Stimulated activated naive B cell treated with anti-CD40 and anti-IgM and Interleukin-4, amounts not matched to agents 10 μg/mL and 1 μg/mL and 100 μg/mL, for 72 hours (primary cell): Measurements from ENCODE around the gene TBRG1.
"Not testable (repeated sequence)": the region's sequence is repeated elsewhere in the genome, so short reads cannot be mapped to it uniquely, and the experiment has no call there.

Experiments
- ATAC-seq, 2 donors: fragments of 150-1000 bp; cut with Tn5 transposase; replicated peaks; 2 replicates each; pipeline ENCODE4 v1.10.0; 2021; ENCODE audit warnings: moderate library complexity in 1 of 2
- DNase-seq: peaks from one replicate; pipeline ENCODE4 v3.0.0; 2021
- H3K27ac Mint-ChIP-seq: one replicate; pipeline ENCODE4 v1.8.0; 2022; ENCODE audit warnings: mild to moderate bottlenecking, mixed read lengths
- H3K27me3 Mint-ChIP-seq, 2 donors: one replicate each; pipeline ENCODE4 v1.8.0; 2022; ENCODE audit warnings: mixed read lengths in 2 of 2
- H3K36me3 Mint-ChIP-seq, 2 donors: one replicate each; pipeline ENCODE4 v1.8.0; 2022; ENCODE audit warnings: mixed read lengths in 2 of 2, mild to moderate bottlenecking in 1 of 2
- H3K4me1 Mint-ChIP-seq, 2 donors: one replicate each; pipeline ENCODE4 v1.8.0; 2022; ENCODE audit warnings: mixed read lengths in 2 of 2, mild to moderate bottlenecking in 1 of 2
- H3K4me3 Mint-ChIP-seq, 2 donors: one replicate each; pipeline ENCODE4 v1.8.0; 2022; ENCODE audit warnings: mild to moderate bottlenecking in 2 of 2, mixed read lengths in 2 of 2, moderate library complexity in 1 of 2
- H3K9me3 Mint-ChIP-seq, 2 donors: one replicate each; pipeline ENCODE4 v1.8.0; 2022; ENCODE audit warnings: mixed read lengths in 2 of 2, mild to moderate bottlenecking in 1 of 2

Gene TBRG1

DNA sequence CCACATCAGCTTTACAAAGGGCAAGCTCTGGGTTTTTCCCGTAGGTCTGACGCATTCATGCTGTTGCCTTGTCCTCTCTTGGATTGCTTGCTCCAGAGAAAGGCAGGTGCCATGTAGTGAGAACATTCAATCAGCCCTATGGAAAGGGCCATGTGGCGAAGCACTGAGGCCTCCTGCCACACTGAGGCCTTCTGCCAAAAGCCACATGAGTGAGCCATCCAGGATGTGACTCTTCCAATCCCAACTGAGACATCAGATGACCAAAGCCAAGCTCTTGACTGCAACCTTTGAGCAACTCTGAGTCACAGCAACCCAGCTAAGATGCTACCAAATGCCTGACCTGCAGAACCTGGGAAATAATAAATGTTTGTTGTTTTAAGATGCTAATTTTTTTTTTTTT is 20.5 kb upstream of the TBRG1 start:
- H3K27me3 Mint-ChIP-seq = peaks cover 32 to 36% of the 10 kb centered on the region in 2 donors
- DNase-seq (no peak), ATAC-seq (no peak)
- no peak overlapping the region for H3K27ac Mint-ChIP-seq
- no peaks in the 10 kb centered on the region for H3K36me3 Mint-ChIP-seq
- H3K9me3 Mint-ChIP-seq = no peaks in the 10 kb centered on the region
- peaks cover 2 to 5% of the 10 kb centered on the region in 2 donors for H3K4me1 Mint-ChIP-seq
- H3K4me3 Mint-ChIP-seq = no peak overlapping the region

- not testable (repeated sequence) for DNase-seq
Measured at GRCh38 chr11:124602723-124603122, 19.9 kb upstream of the TBRG1 start.

DNA sequence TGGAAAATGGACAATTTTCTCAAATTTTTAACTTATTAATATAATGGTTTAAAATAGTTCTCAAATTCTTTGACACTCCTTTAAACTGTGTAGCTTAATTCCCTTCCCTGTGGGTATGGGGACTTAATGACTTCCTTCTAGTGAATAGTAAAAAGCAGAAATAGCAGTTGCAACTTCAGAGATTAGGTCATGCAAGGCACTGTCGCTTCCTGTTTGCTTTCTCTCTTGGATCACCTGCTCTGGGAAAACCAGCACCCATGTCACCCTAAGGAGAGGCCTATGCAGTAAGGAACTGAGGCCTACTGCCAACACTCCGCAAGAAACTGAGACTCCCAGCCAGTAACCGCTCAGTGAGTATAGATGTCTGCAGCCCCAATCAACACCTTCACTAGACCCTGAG is 16.9 kb upstream of the TBRG1 start:
- Mint-ChIP-seq H3K4me1 (peaks cover 2 to 5% of the 10 kb centered on the region in 2 donors), H3K4me3 (no peak overlapping the region), H3K27ac (no peak overlapping the region), H3K27me3 (peaks cover 16% of the 10 kb centered on the region in 2 donors), H3K9me3 (no peaks in the 10 kb centered on the region), H3K36me3 (no peaks in the 10 kb centered on the region)
- DNase-seq = no peak
- peak; percentile 25 to 31 for ATAC-seq

More at GRCh38 chr11:124602723-124603122, 19.9 kb upstream of the TBRG1 start:
- not testable (repeated sequence) for H3K9me3 Mint-ChIP-seq, H3K4me1 Mint-ChIP-seq, ATAC-seq, H3K27ac Mint-ChIP-seq, H3K4me3 Mint-ChIP-seq, H3K36me3 Mint-ChIP-seq
- peaks cover 27 to 31% of the 10 kb centered on the region in 2 donors for H3K27me3 Mint-ChIP-seq

DNA sequence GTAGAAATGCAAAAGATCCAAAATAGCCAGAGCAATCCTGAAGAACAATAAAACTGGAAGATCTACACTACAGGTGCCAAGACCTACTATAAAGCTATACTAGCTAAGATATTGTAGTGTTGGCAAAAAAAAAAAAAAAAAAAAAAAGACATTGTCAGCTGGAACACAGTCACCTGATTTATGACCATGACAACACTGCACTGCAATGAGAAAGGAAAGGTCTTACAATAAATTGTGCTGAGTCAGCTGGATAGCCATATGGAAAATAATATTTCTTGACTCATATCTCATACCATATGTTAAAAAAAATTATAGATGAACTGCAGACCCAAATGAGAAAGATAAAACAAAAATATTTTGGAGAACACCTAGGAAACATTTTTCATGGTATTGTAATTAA is 14.5 kb upstream of the TBRG1 start:
- H3K4me3 Mint-ChIP-seq = no peak overlapping the region
- H3K36me3 Mint-ChIP-seq = no peaks in the 10 kb centered on the region
- ATAC-seq (no peak), DNase-seq (no peak)
- H3K4me1 Mint-ChIP-seq = peaks cover 2 to 5% of the 10 kb centered on the region in 2 donors
- peaks cover 4 to 6% of the 10 kb centered on the region in 2 donors for H3K27me3 Mint-ChIP-seq
- no peak overlapping the region for H3K27ac Mint-ChIP-seq
- no peaks in the 10 kb centered on the region for H3K9me3 Mint-ChIP-seq

- peaks cover 11 to 20% of the 10 kb centered on the region in 2 donors for H3K27me3 Mint-ChIP-seq
- no peaks in the 10 kb centered on the region for H3K9me3 Mint-ChIP-seq
- no peak for DNase-seq
- no peak for ATAC-seq
- H3K4me1 Mint-ChIP-seq = peaks cover 2 to 5% of the 10 kb centered on the region in 2 donors
- no peak overlapping the region for H3K4me3 Mint-ChIP-seq
- no peak overlapping the region for H3K27ac Mint-ChIP-seq
- H3K36me3 Mint-ChIP-seq = no peaks in the 10 kb centered on the region
Measured at GRCh38 chr11:124610295-124610694, 12.4 kb upstream of the TBRG1 start.

DNA sequence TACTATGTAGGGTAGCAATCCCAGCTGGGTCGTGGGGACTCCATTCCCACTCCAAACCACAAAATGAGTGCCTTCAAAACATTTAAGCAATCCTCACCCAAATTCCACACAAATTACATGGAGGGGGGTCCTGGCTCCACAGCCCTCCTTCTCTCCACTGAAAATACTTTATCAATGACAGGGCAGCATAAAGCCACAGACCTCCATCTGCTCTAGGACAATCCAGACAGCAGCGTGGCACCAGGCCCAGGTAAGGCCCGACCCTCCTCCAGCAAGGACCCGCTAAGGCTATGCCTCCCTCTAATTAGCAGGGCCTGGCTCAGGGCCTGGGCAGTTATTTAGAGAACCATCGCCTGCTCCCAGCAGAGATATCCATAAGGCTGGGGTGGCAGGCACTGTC is 11.6 kb upstream of the TBRG1 start, which contains the start of gene PANX3:
Gene PANX3 (plus strand): TSS at position 365 of the 400 bp plus-strand sequence. CDS start 129 bp downstream, outside the sequence.
- Mint-ChIP-seq H3K27ac (no peak within 1 kb of the TSS), H3K4me3 (no peak within 1 kb of the TSS), H3K36me3 (no peaks in the 10 kb centered on the region), H3K27me3 (peaks cover 11 to 23% of the 10 kb centered on the region in 2 donors), H3K4me1 (peaks cover 0 to under 1% of the 10 kb centered on the region in 2 donors), H3K9me3 (no peaks in the 10 kb centered on the region)
- no peak for ATAC-seq
- no peak for DNase-seq

DNA sequence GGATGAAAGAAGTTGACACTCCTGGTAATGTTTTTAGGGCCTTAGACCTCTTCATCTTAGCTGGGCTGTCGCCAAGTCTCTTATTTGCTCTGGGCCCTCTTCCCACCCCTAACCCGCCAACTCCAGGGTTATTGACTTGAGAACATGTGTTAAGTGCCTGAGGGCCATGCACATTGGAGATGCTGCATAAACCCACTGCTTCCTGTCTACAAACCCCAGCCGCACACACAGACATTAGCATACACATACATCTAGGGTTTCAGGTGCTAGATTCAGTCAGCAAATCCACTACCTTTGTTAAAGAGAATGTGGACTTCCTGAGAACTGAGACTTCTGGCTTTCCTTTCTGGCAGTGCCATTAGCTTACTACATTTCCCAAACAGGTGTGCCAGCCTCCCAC is 10.6 kb upstream of the TBRG1 start:
- H3K27me3 Mint-ChIP-seq = peaks cover 15 to 30% of the 10 kb centered on the region in 2 donors
- H3K4me3 Mint-ChIP-seq = no peak overlapping the region
- DNase-seq = no peak
- H3K9me3 Mint-ChIP-seq = no peaks in the 10 kb centered on the region
- no peaks in the 10 kb centered on the region for H3K4me1 Mint-ChIP-seq
- H3K27ac Mint-ChIP-seq = no peak overlapping the region
- no peaks in the 10 kb centered on the region for H3K36me3 Mint-ChIP-seq
- peak in 1 of 2 donors; percentile 43 for ATAC-seq

DNA sequence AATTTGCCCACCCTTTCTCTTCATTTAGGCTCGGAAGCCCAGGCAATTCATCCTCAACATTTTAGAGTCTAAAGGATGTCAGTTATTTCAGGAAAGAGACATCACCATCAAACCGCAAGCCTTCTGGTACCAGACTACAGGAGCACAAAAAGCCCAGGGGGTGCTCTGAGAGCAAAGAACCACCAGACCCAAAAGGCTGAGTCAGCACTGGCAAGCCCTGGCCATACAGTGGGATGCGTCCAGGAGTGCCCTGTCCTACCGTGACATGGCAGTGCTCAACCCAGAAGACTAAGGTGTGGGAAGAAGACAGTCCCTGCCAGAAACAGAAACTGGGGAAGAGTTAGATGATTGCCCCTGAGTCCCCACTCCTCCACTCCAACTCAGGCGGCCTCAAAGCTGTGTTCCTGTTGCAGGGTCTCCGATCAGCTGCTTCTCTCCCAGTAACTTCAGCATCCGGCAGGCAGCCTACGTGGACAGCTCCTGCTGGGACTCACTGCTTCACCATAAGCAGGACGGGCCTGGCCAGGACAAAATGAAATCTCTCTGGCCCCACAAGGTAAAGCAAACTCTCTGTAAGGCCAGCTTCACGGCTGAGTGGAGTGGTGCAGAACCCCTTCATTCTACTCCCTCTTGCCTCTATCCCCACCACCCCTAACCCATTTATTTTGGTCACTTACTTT is 10.0 kb upstream of the TBRG1 start:
- Mint-ChIP-seq H3K9me3 (no peaks in the 10 kb centered on the region), H3K4me1 (no peaks in the 10 kb centered on the region), H3K27ac (no peak overlapping the region), H3K4me3 (no peak overlapping the region), H3K27me3 (peaks cover 22 to 37% of the 10 kb centered on the region in 2 donors), H3K36me3 (no peaks in the 10 kb centered on the region)
- no peak for DNase-seq
- ATAC-seq = no peak

GRCh38 chr11:124618863-124619262 is 3.8 kb upstream of the TBRG1 start:
- Mint-ChIP-seq H3K4me1 (peaks cover 4 to 8% of the 10 kb centered on the region in 2 donors), H3K27me3 (peaks cover 28 to 56% of the 10 kb centered on the region in 2 donors), H3K4me3 (no peak overlapping the region), H3K9me3 (no peaks in the 10 kb centered on the region), H3K27ac (no peak overlapping the region), H3K36me3 (peaks cover 0 to 1% of the 10 kb centered on the region in 2 donors)
- DNase-seq (no peak), ATAC-seq (no peak)

GRCh38 chr11:124623861-124624525 is 1.3 kb downstream of the TBRG1 start:
- Mint-ChIP-seq H3K27me3 (peaks cover 10 to 17% of the 10 kb centered on the region in 2 donors), H3K4me3 (peak overlapping the region; percentile 85 to 90), H3K27ac (peak overlapping the region; percentile 95), H3K4me1 (peaks cover 14 to 31% of the 10 kb centered on the region in 2 donors), H3K9me3 (no peaks in the 10 kb centered on the region), H3K36me3 (peaks cover 15 to 22% of the 10 kb centered on the region in 2 donors)
- DNase-seq (no peak), ATAC-seq (no peak)

DNA sequence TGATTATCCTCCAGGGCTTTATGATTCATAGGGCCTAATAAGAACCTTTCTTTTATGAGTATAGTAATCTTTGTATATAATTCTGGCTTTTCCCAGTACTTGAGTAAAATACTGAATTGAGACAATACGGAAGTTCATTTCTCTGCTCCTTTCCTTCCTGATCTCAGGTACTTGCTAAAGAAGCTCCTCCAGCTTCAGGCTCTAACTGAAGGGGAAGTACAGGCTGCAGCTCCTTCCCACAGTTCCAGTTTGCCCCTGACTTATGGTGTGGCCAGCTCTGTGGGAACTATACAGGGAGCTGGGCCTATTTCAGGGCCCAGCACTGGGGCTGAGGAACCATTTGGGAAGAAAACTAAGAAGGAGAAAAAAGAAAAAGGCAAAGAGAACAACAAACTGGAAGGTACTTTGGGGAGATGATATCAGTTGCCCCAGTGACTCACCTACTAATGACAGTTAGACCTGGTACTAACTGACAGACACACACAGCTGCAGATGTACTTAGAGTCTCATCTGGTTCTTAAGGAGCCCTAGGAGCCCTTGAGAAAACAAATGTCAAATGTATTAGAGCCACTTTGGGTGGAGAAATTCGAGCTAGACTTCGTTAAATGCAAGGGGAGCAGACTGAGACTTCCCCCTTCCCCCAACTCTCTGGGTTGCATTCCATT is 3.0 kb downstream of the TBRG1 start:
- peaks cover 0 to 5% of the 10 kb centered on the region in 2 donors for H3K27me3 Mint-ChIP-seq
- H3K36me3 Mint-ChIP-seq = peaks cover 15 to 30% of the 10 kb centered on the region in 2 donors
- DNase-seq (no peak), ATAC-seq (no peak)
- no peak overlapping the region for H3K4me3 Mint-ChIP-seq
- peaks cover 14 to 31% of the 10 kb centered on the region in 2 donors for H3K4me1 Mint-ChIP-seq
- no peak overlapping the region for H3K27ac Mint-ChIP-seq
- H3K9me3 Mint-ChIP-seq = no peaks in the 10 kb centered on the region

DNA sequence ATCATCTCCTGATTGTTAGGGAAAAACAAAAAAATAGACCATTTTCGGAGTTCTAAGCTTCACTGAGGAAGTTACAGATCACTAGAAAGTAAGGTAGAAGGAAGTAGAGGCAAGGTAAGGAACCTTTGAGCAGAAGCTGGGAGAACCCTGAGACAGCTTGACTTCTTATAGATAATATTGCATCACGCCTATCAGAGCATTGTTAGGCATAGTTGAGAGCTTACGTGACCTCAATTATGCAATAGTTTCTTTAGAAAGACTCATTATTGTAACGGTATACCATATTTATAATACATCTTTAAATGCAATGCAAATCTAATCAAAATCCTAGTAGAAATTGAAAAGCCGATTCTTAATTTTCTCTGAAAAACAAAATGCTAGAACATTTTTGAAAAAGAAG is 4.9 kb downstream of the TBRG1 start:
- Mint-ChIP-seq H3K9me3 (no peaks in the 10 kb centered on the region), H3K27me3 (no peaks in the 10 kb centered on the region), H3K4me3 (no peak overlapping the region), H3K36me3 (peaks cover 21 to 40% of the 10 kb centered on the region in 2 donors), H3K27ac (no peak overlapping the region), H3K4me1 (peaks cover 14 to 27% of the 10 kb centered on the region in 2 donors)
- ATAC-seq (no peak), DNase-seq (no peak)

DNA sequence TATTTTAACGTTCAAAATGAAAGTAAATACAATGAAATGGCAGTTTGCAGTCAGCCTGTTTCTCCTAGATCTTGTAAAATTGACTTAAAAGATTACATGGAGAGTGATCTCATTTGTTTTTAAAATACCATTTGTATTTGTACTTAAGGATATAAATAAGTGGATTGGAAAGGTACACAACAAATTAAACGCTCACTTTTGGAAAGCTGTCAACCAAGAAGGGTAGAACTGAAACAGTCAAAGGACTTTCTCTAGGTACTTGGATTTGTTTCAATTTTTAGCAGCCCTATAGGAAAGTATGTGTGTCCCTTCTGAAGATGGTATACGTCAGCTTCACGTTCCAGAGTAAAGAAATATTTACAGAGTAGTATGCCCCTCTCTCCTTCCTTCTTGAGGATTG is 7.3 kb downstream of the TBRG1 start:
- ATAC-seq = no peak
- Mint-ChIP-seq H3K4me1 (peaks cover 7 to 19% of the 10 kb centered on the region in 2 donors), H3K9me3 (no peaks in the 10 kb centered on the region), H3K4me3 (no peak overlapping the region), H3K36me3 (peaks cover 19 to 47% of the 10 kb centered on the region in 2 donors), H3K27me3 (no peaks in the 10 kb centered on the region), H3K27ac (peak overlapping the region; percentile 14)
- no peak for DNase-seq

DNA sequence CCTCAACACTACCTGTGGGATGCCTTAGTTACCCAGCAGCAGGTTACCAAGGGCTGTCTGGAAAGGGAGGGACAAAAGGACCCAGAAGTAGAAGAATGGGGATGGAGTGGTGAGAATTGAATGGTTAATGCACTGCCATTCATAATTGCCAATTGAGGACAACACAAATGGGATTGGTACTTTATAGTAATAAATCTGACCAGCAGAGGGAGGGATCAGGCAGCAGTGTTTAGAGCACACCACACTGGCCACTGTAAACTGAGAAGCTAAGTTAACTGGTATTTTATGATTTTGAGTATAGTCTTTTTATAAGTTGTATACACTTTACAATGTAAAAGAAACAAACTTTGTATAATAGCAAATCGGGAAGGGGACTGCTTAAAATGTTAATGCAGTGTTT is 10.7 kb downstream of the TBRG1 start:
- Mint-ChIP-seq H3K9me3 (no peaks in the 10 kb centered on the region), H3K4me3 (no peak overlapping the region), H3K4me1 (no peaks in the 10 kb centered on the region), H3K27ac (no peak overlapping the region), H3K36me3 (peaks cover 19 to 47% of the 10 kb centered on the region in 2 donors), H3K27me3 (no peaks in the 10 kb centered on the region)
- ATAC-seq (peak in 1 of 2 donors; percentile 38), DNase-seq (no peak)
